ENCODE data around the gene IFT43. TPM values are rescaled to one million over a fixed set of nuclear protein-coding genes. Genes with fewer than 3 reads are reported as not detected.
A peak's percentile ranks its signal among the peaks of the same experiment; 100 is the strongest.

Gene IFT43
- total and polyA plus RNA-seq, 9 of the 15 experiments (the other 6 are each of a cell fraction or from before 2014, with no cell fraction given), result 4.9 to 12.8 (median 8.0) TPM

DNA sequence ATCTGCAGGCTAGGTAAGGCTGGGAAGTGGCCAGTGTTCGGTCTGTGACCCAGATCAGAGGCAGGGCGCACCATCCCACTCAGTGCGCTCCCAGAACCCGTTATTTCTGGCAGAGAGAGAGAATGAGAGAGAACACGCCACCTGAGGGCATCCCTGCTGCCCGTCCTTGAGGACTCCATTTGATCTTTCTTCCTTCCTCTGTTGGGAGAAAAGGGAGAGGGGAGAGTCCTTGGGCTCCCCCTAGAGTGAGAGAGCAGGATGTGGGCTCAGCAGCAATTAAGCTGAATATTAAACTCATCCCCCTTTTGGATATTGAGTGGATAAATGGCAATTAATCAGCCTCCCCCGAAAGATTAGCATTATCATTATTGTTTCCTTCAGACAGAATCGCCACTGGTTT lies 70.6 kb downstream of the IFT43 start:
- H2AFZ ChIP-seq (ENCODE audit: low read depth, low read length), result no peak overlapping the region
- H3K27ac ChIP-seq (ENCODE audit: extremely low read depth, low read depth, low read length), result no peak overlapping the region
- DNase-seq (ENCODE audit: extremely low read depth in 1 of 4, low spot score in 3 of 4) (peak; percentile 10 to 23 (median 17)), FAIRE-seq (no peak), ATAC-seq (peak; percentile 58; the same call in 2 of the 3 replicates)
- BruUV-seq (replicated peaks), result no TSS peak
- in situ Hi-C loops (cut with MboI), result loop anchor here (10.0 kb wide), 2 partner anchors 319 to 599 kb away; partner anchors contain the start of gene ESRRB
- POLR2A ChIA-PET, result interaction anchor here (0.8 to 1.3 kb wide), 2 partner anchors 15 to 22 kb away, joined by 3 read pairs; no protein-coding TSS in a partner anchor
- intact Hi-C loops (cut with micrococcal nuclease), result loop anchor here (10.0 kb wide), 1 partner anchor 489 kb away; no protein-coding TSS in a partner anchor
- H3K9me3 ChIP-seq (replicated peaks; ENCODE audit: control insufficient read depth, insufficient read depth, low read depth, low read length), result no peaks in the 10 kb centered on the region
- H3K9ac ChIP-seq (ENCODE audit: insufficient read depth in 1 of 2, low read depth in 2 of 2, low read length in 2 of 2), result no peak overlapping the region
- 29% methylated on average over 8 of the region's 8 CpGs for WGBS (ENCODE audit: insufficient coverage, low coverage, missing lambda C conversion rate)
- H3K36me3 ChIP-seq (ENCODE audit: control insufficient read depth, insufficient read depth, low read length), result no peaks in the 10 kb centered on the region
- H3K27me3 ChIP-seq (ENCODE audit: control insufficient read depth in 2 of 2, insufficient read depth in 2 of 2, low read length in 2 of 2), result no peaks in the 10 kb centered on the region
- H3K79me2 ChIP-seq (ENCODE audit: control insufficient read depth, insufficient read depth, low read length), result no peaks in the 10 kb centered on the region
- no peak overlapping the region for H3K4me3 ChIP-seq
- no peaks in the 10 kb centered on the region; the same call in 1 of the 2 replicates for H4K20me1 ChIP-seq (replicated peaks; ENCODE audit: control insufficient read depth, insufficient read depth, low read length)
- CTCF ChIA-PET (ENCODE audit: low intra/inter-chr PET ratio), result no interaction called here
- no peaks in the 10 kb centered on the region for H3K4me1 ChIP-seq (replicated peaks in 1 of 2; ENCODE audit: control insufficient read depth in 2 of 2, insufficient read depth in 2 of 2, low read length in 2 of 2)
- no peaks in the 10 kb centered on the region for H3K9me1 ChIP-seq (ENCODE audit: control insufficient read depth, insufficient read depth, low read length)
- H3K4me2 ChIP-seq (ENCODE audit: insufficient read depth, low read length), result no peak overlapping the region
- no peak for TF ChIP-seq TAF1 (IDR thresholded peaks at IDR 0.05; ENCODE audit: control insufficient read depth, extremely low read depth, insufficient read depth, low read length, severe bottlenecking)
- TF ChIP-seq ZNF431 (CRISPR knock-in tag; IDR thresholded peaks at IDR 0.05), result no peak
- peak; percentile 42 to 46 (median 45) for TF ChIP-seq CTCF (IDR thresholded peaks at IDR 0.05 in 2 of 3, conservative IDR thresholded peaks at IDR 0.05 in 1 of 3; ENCODE audit: insufficient read depth in 2 of 3, low read depth in 1 of 3, low read length in 3 of 3)
- no peak for TF ChIP-seq NR2C2 (CRISPR knock-in tag; IDR thresholded peaks at IDR 0.05)
- no peak for TF ChIP-seq NR2C2 (tag; IDR thresholded peaks at IDR 0.05)
- peak; percentile 56 for TF ChIP-seq ZNF316 (IDR thresholded peaks at IDR 0.05)
- no peak for TF ChIP-seq PCBP1 (IDR thresholded peaks at IDR 0.05; ENCODE audit: low read depth, low read length, poor library complexity, severe bottlenecking)
- peak in 1 of 2 experiments; percentile 19; a peak in 1 of 4 replicates for TF ChIP-seq RAD21 (CRISPR knock-in tag; conservative IDR thresholded peaks at IDR 0.05 in 1 of 2, IDR thresholded peaks at IDR 0.05 in 1 of 2)
- TF ChIP-seq, protein P1, sequence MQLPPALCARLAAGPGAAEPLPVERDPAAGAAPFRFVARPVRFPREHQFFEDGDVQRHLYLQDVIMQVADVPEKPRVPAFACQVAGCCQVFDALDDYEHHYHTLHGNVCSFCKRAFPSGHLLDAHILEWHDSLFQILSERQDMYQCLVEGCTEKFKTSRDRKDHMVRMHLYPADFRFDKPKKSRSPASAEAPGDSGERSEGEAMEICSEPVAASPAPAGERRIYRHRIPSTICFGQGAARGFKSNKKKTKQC (CRISPR knock-in tag; IDR thresholded peaks at IDR 0.05), result no peak
- TF ChIP-seq, protein P2, sequence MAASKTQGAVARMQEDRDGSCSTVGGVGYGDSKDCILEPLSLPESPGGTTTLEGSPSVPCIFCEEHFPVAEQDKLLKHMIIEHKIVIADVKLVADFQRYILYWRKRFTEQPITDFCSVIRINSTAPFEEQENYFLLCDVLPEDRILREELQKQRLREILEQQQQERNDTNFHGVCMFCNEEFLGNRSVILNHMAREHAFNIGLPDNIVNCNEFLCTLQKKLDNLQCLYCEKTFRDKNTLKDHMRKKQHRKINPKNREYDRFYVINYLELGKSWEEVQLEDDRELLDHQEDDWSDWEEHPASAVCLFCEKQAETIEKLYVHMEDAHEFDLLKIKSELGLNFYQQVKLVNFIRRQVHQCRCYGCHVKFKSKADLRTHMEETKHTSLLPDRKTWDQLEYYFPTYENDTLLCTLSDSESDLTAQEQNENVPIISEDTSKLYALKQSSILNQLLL (CRISPR knock-in tag; IDR thresholded peaks at IDR 0.05; ENCODE audit: borderline replicate concordance), result no peak

Measured in K562 (cell line).